HG02588 (cell line): ENCODE measurements around the gene TAS2R41.

Experiments used
- ATAC-seq: cut with Tn5 transposase; IDR thresholded peaks from one replicate; pipeline ENCODE4 v1.9.1; 2021; ENCODE audit warnings: mild to moderate bottlenecking, moderate library complexity; ENCODE audit not compliant: unreplicated experiment

Gene TAS2R41, protein sequence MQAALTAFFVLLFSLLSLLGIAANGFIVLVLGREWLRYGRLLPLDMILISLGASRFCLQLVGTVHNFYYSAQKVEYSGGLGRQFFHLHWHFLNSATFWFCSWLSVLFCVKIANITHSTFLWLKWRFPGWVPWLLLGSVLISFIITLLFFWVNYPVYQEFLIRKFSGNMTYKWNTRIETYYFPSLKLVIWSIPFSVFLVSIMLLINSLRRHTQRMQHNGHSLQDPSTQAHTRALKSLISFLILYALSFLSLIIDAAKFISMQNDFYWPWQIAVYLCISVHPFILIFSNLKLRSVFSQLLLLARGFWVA

DNA sequence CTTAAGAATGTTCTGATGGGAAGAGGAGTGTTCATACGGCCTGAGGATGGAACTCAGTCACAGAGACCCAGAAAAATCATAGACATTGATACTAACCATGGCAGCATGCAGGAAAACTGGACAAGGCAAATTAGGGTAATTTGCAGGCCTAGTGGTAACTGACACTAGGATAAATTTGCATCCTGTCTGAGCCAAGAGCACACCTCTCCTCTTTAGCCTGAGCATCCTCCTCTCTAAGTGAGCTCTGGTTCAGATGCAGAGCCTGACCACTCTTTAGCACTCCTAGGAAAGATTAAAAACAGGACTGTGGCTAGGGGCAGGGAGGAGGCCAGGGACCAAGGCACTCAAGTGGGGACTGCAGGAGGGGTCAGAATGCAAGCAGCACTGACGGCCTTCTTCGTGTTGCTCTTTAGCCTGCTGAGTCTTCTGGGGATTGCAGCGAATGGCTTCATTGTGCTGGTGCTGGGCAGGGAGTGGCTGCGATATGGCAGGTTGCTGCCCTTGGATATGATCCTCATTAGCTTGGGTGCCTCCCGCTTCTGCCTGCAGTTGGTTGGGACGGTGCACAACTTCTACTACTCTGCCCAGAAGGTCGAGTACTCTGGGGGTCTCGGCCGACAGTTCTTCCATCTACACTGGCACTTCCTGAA is at the start of gene TAS2R41:
Gene TAS2R41, plus strand, starts transcription at position 373 of the 650 bp plus-strand sequence. Its CDS starts 0 bp downstream, at position 373.
- ATAC-seq: no peak

DNA sequence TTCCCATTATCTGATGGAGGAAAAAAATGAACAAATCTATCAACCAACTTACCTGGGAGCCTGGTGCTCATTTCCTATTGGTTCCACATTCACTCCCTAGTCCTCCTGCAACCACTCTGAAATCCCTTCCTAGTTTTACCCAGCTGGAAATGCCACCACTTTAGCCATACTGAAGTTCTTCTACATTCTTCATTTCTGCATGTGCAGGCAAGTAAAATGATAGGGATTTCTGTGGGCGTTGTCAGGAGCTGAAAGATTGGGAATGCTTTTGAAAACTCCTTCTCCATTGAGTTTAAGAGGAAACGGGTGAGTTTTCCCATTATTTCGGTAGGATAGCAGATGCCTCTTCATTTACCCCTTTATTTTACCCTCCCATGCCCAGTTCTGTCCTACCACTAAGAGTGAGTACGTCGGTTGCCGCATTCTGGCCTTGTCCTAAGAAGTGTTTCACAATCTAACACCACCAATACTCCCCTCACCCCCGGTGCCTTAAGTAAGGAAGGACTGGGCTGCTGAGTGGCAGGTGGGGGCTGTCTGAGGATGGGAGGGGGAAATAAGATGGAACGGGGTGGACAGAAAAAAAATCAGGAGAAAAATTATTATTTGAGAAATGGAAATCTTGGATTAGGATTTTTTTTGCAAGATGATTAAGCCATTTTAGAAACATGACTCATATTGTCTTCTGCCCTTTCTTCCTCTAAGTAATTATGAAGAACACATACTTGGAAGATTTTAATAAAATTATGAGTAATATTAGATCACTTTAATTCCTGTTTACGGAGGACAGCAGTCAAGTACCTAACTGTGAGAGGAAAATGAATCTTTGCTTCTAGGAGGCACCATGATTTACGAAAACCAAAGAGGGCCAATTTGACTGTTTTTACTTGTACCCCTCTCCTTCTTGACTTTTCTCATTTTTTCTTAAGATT is 47.6 kb upstream of the TAS2R41 start:
- no peak for ATAC-seq

GRCh38 chr7:143431109-143431508 is 46.6 kb upstream of the TAS2R41 start:
- ATAC-seq: no peak

DNA sequence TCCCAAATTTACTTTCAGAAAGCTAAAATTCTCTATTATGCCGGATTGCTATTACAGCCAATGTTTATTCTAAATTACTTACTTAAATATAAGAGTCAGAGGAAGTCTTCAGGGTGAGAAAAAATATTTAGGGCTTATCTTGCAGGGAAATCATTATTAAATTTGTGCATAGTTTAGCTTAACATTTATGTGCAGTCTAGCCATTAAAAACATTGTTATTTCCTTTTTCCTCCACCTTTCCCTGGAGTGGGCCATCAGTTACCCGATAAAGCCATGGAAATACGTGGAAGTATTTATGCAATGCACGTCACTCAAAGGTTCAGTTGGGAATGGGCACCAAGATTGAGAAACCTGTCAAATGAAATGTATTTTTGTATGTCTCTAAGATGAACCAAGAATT is 43.9 kb upstream of the TAS2R41 start:
- no peak for ATAC-seq

- no peak for ATAC-seq
These were observed 43.0 kb upstream of the TAS2R41 start for GRCh38 chr7:143434660-143435059.

DNA sequence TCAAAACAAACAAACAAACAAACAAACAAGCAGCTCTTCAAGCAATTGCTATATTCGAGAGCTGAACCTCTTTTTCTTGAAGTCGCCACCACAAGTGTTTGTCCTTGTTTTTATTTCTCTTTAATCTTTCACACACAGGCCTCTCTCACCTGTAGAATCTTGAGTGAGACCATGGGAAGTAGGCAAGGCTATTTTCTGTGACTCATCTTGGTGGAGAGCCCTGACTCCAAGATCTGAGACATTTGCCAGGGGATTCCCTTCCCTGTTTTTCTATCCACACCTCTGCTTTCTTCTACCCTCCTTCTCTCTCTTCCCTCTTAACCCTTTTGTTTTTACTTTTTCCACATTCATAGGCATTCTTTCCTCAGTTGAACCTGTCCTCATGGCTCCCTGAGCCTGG is 42.4 kb upstream of the TAS2R41 start:
- ATAC-seq: no peak

- peak; percentile 85 for ATAC-seq
These were observed 41.2 kb upstream of the TAS2R41 start for GRCh38 chr7:143436325-143436946.

- ATAC-seq: peak; percentile 39
These were observed 40.1 kb upstream of the TAS2R41 start for GRCh38 chr7:143437578-143437977.

DNA sequence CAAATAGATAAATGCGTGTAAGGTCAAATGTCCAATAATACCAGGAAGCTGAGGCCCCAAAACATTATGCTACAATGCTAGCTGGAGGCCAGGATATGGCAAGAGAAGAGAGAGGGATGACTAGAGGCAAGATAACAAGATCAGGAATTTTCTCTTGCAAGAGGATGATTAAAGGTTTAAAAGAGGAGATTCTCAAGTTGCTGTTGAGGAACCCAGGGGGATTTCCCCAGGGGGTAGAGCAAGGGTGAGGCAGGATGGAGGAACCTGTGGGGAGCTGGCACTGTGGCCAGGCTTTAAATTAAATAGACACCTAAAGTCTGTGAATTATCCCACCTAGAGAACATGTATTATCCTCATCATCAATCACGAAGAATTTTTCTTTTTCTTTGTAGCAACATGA is 37.8 kb upstream of the TAS2R41 start:
- ATAC-seq: no peak

DNA sequence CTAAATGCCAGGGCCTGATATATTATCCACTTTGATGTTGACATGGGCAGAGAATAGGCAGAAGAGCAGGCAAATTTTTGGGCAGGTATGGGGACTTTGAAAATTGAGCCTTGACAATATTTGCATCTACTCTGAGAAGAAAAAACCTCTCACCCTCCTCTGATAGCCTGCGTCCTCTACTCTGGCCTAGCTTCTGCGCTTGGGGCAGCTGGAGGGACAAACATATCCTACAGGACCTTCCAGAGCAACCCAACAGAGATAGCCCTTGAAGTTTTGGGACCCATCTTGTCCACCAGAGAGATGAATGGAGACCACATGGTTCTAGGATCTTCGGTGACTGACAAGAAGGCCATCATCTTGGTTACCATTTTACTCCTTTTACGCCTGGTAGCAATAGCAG is 34.5 kb upstream of the TAS2R41 start, which contains the start of gene TAS2R60:
Gene TAS2R60, plus strand, starts transcription at position 301 of the 400 bp plus-strand sequence. Its CDS starts 0 bp downstream, at position 301.
- no peak for ATAC-seq

DNA sequence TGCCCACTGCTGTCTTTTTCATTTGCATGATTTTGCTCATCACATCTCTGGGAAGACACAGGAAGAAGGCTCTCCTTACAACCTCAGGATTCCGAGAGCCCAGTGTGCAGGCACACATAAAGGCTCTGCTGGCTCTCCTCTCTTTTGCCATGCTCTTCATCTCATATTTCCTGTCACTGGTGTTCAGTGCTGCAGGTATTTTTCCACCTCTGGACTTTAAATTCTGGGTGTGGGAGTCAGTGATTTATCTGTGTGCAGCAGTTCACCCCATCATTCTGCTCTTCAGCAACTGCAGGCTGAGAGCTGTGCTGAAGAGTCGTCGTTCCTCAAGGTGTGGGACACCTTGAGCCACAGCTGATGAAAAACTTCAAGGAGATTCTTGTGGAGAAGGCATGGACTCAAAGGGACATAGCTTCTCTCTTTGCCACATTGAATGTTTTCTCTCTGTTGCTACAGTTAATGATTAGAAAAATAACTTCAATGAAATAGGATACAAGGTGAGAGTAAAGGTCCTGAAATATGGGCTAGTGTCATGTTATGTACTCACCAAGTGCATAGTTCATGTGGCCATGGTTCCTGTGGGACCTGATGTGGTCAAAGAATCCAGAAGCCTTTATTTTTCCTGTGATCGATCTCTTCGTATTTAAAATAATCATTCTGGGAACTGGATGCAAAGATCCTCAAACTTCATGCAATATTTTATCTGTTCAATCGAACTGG is 33.5 kb upstream of the TAS2R41 start:
- no peak for ATAC-seq

DNA sequence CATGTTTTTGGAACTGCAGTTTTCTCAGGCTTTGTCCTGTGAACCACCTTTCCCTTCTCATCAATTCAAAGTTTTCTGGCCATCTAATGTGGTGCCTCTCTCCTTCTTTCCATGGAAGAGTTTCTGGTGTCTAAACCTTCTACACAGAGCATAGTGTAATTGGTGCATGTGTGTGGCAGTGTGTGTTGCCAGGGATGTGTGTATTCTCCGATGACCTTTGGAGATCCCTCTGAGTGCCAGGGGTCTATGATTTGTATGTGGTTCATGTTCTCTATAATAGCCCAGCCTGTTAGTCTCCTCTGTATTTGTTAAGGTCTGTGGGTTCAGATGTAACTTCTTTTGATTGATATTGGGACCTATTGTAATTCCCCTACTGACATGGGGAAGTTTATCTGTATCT is 32.9 kb upstream of the TAS2R41 start:
- ATAC-seq: no peak

DNA sequence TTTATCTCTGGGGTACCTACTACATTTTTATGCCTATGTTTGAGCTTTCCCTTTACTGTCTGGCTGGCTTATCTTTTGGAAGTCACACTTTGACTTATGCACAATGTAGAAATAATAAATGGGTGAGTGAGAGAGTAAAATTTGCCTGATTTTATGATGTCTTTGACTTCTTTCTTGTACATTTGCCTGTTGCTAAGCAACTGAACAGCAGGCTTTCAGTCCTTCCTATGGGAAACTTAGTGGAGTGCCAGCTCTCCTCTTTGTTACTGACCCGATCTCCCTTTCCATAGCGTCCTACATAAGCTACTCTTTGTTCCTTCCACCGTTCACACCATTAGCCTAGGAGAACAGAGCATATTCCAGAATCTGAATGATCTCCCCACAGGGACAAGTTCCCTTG is 30.2 kb upstream of the TAS2R41 start:
- no peak for ATAC-seq

- ATAC-seq: no peak
These were observed 29.2 kb upstream of the TAS2R41 start for GRCh38 chr7:143448429-143448828.

- ATAC-seq: no peak
These were observed 27.9 kb upstream of the TAS2R41 start for GRCh38 chr7:143449793-143450192.

DNA sequence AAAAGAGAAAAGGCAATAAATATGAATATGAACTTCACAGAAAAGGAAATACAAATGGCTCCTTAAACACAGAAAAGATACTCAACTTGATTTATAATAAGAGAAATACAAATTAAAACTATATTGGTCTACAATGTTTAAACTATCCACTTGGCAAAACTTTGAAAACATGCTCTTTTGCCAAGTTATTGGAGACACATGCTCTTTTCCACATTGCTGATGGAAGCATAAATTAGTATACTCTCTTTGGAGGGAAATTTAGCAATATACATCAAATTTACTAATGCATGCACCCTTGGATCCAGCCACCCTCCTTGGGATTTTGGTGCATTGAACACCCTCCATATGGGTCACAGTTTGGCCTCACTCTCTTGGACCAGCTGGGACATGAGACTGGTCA is 26.6 kb upstream of the TAS2R41 start:
- ATAC-seq: no peak

DNA sequence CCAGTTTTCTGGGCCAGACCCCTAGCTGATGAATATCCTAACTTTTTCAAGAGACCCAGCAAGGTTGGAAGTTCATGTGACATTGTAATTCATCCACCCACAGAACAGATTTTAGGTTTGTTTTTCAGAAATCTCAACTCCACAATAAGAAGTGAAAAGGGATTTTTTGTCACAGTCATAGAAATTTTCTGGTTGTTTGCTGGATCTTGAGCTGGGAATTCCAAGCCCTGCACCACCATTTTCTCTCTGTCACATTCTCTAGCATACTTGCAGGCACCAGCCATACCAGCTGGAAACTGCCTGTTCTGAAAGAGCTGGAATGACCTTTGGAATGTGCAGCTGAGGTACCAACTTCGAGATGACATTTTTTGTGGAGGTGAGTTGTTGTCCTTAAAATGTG is 25.9 kb upstream of the TAS2R41 start:
- ATAC-seq: no peak

GRCh38 chr7:143452495-143452894 is 25.2 kb upstream of the TAS2R41 start:
- ATAC-seq: no peak

DNA sequence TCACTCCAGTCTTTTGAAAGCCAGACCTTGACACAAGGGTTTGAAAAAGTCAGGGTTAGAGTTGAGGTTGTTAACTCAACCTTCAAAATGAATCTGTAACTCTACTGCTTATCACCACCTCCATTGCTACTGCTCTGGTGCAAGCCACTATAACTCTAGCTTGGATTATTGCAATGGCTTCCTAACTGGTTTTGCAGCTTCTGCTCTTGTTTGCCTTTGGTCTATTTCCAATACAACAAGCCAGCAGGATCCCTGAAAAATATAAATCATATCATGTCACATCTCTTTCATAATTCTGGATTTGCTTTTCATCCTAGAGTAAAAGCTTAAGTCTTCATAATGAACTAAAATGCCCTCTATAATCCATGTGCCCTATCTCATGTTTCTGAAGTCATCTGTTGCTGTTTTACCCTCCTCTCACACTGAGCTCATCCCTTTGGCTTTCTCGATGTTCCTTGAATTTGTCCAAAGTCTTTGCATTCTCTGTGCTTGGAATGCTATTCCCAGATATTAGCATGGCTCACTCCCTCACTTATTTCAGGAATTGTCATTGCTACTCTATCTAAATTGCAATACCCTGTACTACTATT is 23.5 kb upstream of the TAS2R41 start:
- no peak for ATAC-seq

DNA sequence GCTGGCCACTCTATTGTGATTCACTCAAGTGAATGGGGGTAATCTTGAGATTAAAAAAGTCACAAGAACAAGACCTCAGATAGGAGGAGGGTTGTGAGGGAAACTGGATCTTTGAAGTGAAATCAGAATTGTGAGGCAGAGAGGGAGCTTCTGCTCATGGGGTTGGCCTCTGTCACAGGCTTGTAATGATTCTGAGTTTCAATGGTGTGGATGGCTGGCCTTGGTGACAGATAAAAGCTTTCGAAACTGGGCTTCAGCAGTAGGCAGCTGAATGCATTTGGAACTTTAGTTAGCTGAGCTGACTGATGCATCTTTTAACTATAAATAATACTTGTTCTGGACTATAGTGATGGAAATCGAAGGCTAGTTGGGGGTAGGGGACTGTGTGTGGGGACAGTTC is 22.2 kb upstream of the TAS2R41 start:
- no peak for ATAC-seq
